Pulmonary artery endothelial cell (primary cell): Measurements from ENCODE around the gene DEGS1. TPM values are rescaled to one million over a fixed set of nuclear protein-coding genes. Genes with fewer than 3 reads are reported as not detected.

Experiments
- DNase-seq: peaks from one replicate; pipeline ENCODE4 v3.0.0-alpha.2; 2011; ENCODE audit warnings: low read depth, low spot score
- total RNA-seq: library from RNA; depleted of rRNA; stranded (reverse); fragments of >200 nt; gene quantifications from 2 replicates; pipeline ENCODE4 v1.2.3, GENCODE V29; 2014

DEGS1 gene
- total RNA-seq, 1 donor from 2014 or later: 77.7 TPM

DNA sequence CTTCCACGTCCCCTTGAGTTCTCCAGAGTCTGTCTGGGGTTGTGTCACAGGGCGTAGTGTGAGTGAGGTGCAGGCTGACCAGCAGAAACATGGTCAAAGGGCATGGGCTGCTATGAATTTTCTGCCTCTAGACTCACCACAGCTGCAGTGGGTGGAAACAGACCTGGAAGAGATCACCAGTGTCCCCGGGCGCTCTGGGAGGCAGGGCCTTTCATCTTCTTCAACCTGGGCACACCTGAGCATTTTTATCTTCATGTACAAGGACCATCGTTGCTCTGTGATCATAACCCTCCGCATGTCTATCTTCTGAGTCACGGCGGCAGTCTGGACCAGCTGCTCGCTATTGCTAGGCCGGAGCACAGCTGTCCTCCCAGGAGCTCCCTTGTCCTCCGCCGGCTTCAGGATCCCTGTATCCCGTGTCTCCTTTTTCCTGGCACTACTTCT, 29.6 kb downstream of the DEGS1 start:
- DNase-seq: no peak

DNA sequence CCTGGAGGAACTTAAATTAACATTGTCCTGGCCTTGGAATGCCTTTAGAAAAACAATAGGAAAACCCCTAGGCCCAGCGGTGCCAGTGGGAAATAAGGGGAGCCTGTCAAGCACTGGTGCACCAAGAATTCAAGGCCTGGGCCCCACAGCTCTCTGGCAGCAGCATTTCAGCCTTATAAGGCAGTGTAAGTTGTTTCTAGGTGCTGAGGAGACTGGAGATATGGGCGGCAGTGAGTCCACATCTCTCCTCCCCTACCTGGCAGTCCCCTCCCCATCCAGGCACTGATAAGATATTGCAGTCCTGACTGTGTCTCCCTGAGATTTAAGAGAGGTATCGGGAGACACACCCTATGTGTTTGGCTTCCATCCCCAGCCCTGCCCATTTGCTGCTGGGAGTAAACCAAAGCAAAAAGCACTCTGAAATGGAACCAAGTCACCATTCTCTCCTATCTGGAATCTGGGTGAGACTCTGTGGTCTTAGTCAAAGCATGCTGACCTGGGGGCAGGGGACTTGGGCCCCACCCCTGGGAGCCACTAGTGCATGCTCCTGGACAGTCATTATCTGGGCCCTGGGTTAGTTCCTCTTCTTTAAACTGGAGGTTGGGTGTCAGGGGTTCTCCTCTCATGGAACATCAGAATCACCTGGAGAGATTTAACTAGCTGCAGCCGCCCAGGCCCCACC, 30.5 kb downstream of the DEGS1 start:
- no peak for DNase-seq

DNA sequence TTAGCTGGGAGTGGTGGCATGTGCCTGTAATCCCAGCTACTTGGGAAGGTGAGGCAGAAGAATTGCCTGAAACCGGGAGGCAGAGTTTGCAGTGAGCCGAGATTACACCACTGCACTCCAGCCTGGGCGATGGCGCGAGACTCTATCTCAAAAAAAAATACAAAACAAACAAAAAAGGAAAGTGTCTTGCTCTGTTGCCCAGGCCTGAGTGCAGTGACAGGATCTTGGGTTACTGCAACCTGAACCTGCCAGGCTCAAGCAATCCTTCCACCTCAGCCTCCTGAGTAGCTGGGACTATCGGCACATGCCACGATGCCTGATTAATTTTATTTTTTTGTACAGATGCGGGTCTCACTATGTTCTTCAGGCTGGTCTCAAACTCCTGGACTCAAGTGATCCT, 33.3 kb downstream of the DEGS1 start:
- DNase-seq: no peak

GRCh38 chr1:224217655-224218623, 34.9 kb downstream of the DEGS1 start:
- no peak for DNase-seq

DNA sequence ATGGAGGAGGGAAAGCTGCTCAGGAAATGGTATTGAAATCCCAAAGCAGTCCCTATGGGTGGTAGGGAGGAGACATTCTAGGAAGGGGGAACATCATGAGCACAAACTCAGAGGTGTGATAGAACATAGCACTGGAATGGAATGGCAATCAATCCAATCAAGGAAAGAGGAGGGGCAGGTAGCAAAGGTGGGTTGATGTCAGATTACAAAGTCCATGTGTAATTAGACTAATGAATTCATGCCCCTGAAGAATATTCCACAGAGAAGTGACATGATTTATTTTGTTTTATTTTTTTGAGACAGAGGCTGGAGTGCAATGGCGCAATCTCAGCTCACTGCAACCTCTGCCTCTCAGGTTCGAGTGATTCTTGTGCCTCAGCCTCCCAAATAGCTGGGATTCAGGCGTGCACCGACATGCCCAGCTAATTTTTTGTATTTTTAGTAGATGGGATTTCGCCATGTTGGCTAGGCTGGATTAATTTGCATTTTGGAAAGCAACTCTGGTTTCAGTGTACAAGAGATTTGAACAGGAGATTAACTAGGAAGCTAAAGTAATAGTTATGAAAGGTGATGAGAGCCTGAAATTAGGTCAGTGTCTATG, 36.1 kb downstream of the DEGS1 start:
- DNase-seq: no peak

DNA sequence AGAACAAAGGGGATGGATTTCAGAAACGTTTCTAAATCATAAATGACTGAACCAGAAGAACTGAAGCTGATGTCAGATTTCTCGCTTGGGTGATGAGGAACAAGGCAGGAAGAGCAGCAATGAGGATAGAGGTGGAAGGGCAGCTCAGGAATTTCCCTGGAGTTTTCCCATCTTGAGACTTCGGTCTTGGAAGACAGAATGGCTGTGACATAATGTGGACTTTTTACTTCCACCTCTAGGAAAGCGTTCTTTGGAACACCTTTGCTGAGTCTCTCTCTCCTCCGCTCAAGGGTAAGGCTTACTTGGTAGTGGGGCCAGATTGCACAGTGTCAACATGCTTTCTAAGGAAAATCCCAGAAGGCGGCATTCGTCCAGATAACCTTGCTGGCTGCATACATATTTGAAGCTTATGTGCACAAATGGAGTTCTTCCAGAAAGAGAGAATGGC, 36.6 kb downstream of the DEGS1 start:
- no peak for DNase-seq

GRCh38 chr1:224223819-224224714, 41.0 kb downstream of the DEGS1 start:
- DNase-seq: peak; percentile 60

DNA sequence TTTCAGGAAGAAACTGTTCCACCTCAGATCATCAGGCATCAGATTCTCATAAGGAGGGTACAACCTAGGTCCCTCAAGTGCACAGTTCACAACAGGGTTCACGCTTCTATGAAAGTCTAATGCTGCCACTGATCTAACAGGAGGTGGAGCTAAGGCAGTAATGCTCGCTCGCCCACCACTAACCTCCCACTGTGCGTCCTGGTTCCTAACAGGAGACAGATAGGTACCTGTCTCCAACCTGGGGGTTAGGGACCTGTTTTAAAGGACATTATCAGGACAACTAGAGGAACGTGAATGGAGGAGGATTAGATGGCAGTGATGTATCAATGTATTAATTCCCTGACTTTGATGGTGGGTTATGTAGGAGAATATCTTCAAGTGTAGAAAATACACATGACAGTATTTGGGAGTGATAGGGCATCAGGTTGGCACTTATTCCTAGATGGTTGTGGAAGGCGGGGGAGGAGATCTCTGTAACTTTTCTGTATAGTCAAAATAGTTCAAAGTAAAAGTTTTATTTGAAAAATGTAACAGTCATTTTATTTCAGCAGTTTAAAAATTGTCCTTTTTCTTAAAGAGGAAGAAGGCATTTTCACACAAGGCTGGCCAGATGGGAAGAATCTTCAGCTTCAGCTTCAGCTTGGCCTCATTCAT, 43.9 kb downstream of the DEGS1 start:
- no peak for DNase-seq

GRCh38 chr1:224234017-224234416, 51.0 kb downstream of the DEGS1 start:
- no peak for DNase-seq

DNA sequence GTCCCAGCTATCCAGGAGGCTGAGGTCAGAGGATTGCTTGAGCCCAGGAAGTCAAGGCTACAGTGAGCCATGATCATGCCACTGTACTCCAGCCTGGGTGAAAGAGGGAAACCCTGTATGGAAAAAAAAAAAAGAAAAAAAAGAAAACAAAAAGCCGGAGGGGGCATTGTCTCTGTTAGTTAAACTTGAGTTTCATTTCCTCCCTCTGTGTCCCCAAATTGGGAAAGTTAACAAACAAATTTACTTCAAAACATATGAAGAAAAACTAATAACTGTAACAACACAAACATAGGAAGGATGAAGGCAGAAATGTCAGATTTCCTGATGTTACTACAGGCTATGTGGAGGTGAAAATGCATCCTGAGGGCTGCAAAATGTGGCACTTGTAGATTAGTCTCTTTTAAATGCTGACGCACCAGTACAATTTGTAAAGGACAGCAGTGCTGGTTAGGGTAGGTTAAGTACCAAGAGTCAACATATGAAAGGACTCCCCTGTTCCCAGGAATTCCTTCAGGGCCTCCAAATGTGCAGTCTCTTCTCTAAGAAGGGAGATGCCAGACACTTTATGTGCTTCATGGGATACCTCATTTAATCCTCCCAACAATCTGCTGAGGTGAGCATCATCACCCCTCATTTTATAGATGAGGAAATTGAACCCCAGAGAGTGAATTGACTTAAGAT, 52.9 kb downstream of the DEGS1 start:
- no peak for DNase-seq

DNA sequence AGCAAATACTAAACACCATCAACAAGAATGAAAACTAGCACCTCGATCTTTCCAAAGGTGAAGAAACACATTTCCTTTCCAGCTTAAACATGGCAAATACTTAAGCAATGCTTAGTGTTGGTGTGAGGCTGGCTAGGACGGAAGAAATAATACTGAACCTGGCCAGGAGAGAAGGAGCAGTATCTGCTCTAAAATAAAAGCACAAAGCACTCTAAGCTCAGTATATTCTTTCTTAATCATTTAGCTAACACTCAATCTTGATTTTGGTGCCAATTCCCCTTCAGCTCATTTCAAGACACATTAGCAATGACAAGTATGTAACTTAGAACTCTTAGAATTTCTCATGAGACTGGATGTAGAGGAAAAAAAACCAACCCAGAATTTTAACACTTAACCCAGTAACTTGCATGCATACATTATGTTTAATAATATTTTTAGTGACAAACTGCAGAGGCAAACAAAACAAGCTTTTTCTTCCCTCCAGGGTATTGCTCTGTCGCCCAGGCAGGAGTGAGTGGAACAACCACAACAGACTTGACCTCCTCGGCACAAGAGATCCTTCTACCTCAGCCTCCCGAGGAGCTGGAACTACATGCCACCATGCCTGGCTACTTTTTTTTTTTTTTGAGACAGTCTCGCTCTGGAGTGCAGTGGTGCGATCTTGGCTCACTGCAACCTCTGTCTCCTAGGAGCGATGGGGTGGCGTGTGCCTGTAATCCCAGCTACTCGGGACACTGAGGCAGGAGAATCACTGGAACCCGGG, 54.3 kb downstream of the DEGS1 start:
- no peak for DNase-seq

GRCh38 chr1:224238212-224238611, 55.2 kb downstream of the DEGS1 start:
- no peak for DNase-seq

GRCh38 chr1:224238756-224239155, 55.7 kb downstream of the DEGS1 start:
- no peak for DNase-seq

Other genes with a start within 250 kb of the DEGS1 start
- gene FBXO28, start 69.1 kb upstream of the DEGS1 start, total RNA-seq: 46.6 and 56.5 TPM in 2 replicates
- gene NVL, start 146.9 kb downstream of the DEGS1 start, total RNA-seq: 27.0 and 34.0 TPM in 2 replicates
- gene CNIH4, start 173.6 kb downstream of the DEGS1 start, total RNA-seq: 110 and 183 TPM in 2 replicates